ENCODE results near the gene CD83. TPM values are rescaled to one million over a fixed set of nuclear protein-coding genes. Genes with fewer than 3 reads are reported as not detected.

Gene CD83
- total and polyA plus RNA-seq, 7 donors = 0.10 to 2.1 (median 0.71) TPM

DNA sequence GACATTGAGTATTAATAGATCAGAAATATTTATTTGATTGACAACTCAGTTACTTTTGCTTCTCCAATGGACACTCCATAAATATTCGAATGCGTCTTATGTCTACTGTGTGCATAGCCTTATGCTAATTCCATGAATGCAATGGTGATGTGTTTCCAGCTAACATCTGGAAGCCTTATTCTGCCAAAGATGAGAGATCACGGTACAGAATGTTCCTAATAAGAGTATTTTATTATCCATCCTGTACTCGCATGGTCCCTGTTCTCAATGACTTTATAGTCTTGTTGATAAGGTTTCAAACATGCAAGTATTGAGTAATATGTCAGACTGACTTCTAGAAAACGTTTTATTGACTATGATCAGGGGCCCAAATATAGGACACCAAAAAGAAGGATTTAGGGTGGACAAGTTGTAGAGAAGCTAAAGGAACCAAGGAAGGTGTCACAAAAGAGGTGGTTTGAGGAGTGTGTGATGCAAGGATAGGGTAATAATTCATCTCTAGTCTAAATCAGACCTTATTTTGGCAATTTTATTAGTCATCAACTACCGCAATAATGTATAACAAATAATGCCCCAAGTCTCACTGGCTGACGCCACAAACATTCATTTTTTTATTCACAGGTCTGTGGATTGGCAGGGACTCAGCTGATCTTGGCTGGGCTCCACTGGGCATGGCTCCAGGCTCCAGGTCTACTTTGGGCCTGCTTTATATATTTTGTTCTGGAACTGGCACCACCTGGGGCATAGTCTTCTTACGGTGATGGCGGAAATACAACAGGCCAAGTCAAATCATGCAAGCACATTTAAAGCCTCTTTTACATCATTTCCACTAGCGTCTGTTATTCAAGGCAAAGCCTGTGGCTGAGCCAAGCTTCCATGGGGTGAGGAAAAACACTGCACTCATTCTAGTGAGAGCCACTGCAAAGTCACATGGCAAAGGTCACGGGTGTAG is 24.5 kb upstream of the CD83 start:
- no peaks in the 10 kb centered on the region for H3K9me3 ChIP-seq
- no peak for ATAC-seq
- H3K36me3 ChIP-seq (ENCODE audit: insufficient read depth in 1 of 2, low read depth in 1 of 2) = no peaks in the 10 kb centered on the region
- DNase-seq = no peak
- intact Hi-C loops (cut with DNase I) = no loop called here
- 68 to 79% (median 75%) methylated on average over 11 of the region's 11 CpGs for WGBS, 3 donors
- no peak overlapping the region for H3K4me3 ChIP-seq
- H3K27me3 ChIP-seq (ENCODE audit: insufficient read depth in 3 of 3, low read length in 2 of 3) = peaks cover 0 to 16% (median 5%) of the 10 kb centered on the region in 3 donors
- H3K4me1 ChIP-seq = no peaks in the 10 kb centered on the region
- TF ChIP-seq CTCF (IDR thresholded peaks at IDR 0.05) = no peak
- no peak overlapping the region for H3K27ac ChIP-seq

- Histone ChIP-seq H3K9me3 (no peaks in the 10 kb centered on the region), H3K4me1 (no peaks in the 10 kb centered on the region), H3K36me3 (ENCODE audit: insufficient read depth in 1 of 2, low read depth in 1 of 2) (no peaks in the 10 kb centered on the region), H3K27me3 (ENCODE audit: insufficient read depth in 3 of 3, low read length in 2 of 3) (peaks cover 0 to 12% (median 5%) of the 10 kb centered on the region in 3 donors), H3K4me3 (no peak overlapping the region), H3K27ac (no peak overlapping the region)
- intact Hi-C loops (cut with DNase I) = no loop called here
- TF ChIP-seq CTCF (IDR thresholded peaks at IDR 0.05) = no peak
- ATAC-seq (no peak), DNase-seq (no peak)
- 91 to 94% (median 93%) methylated on average over 4 of the region's 4 CpGs for WGBS, 3 donors
Measured at GRCh38 chr6:14094721-14095120, 22.9 kb upstream of the CD83 start.

DNA sequence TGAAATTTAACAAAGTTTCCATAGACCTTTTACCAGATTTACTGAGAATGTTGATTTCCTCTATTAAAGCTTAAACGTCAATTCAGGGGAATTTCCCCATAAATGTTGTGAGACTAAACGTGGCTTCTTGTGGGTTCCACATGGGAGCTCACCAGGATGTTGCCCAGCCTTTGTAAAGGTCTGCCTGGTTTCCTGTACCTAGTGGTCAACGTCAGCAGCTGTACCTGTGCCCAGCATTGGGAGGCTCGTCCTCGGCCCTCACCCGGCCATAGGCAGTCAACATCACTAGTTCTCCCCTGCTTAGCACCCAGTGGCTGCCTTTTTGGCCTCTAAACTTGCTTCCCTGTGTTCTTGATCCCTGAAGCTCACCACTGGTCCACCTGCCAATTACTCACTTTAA is 22.1 kb upstream of the CD83 start:
- Histone ChIP-seq H3K4me1 (no peaks in the 10 kb centered on the region), H3K9me3 (no peaks in the 10 kb centered on the region), H3K36me3 (ENCODE audit: insufficient read depth in 1 of 2, low read depth in 1 of 2) (no peaks in the 10 kb centered on the region), H3K4me3 (no peak overlapping the region), H3K27me3 (ENCODE audit: insufficient read depth in 3 of 3, low read length in 2 of 3) (peaks cover 0 to 5% (median 4%) of the 10 kb centered on the region in 3 donors), H3K27ac (no peak overlapping the region)
- no peak for ATAC-seq
- no peak for TF ChIP-seq CTCF (IDR thresholded peaks at IDR 0.05)
- DNase-seq = no peak
- 88 to 91% (median 89%) methylated on average over 6 of the region's 6 CpGs for WGBS, 3 donors
- intact Hi-C loops (cut with DNase I) = no loop called here

DNA sequence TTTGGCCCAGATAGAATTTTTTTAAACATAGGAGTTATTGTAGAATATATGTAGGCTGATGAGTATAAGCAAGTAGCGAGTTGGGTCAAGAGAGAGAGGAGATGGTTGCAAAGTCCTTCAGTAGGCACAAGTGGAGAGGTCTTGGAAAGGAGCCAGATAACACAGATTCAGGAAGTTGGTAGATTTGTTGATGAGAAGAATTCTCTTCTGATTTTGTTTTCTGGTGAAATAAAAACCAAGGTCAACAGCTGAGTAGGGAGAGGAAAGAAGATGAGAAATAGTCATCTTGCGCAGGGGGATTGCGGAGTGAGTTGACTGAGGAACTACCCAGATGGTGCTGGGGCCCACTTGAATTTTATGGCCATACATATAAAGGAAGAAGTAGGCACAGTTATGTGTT is 17.4 kb upstream of the CD83 start:
- no peaks in the 10 kb centered on the region for H3K9me3 ChIP-seq
- no peak for TF ChIP-seq CTCF (IDR thresholded peaks at IDR 0.05)
- intact Hi-C loops (cut with DNase I) = no loop called here
- no peak overlapping the region for H3K27ac ChIP-seq
- WGBS, 3 donors = 90 to 96% (median 93%) methylated on average over 3 of the region's 3 CpGs
- H3K4me3 ChIP-seq = no peak overlapping the region
- no peaks in the 10 kb centered on the region for H3K36me3 ChIP-seq (ENCODE audit: insufficient read depth in 1 of 2, low read depth in 1 of 2)
- ATAC-seq (no peak), DNase-seq (no peak)
- peaks cover 0 to 6% (median 4%) of the 10 kb centered on the region in 3 donors for H3K27me3 ChIP-seq (ENCODE audit: insufficient read depth in 3 of 3, low read length in 2 of 3)
- H3K4me1 ChIP-seq = no peaks in the 10 kb centered on the region

Data from psoas muscle (tissue), 8 donors.